Measurements from ENCODE around the gene HAUS3.

GRCh38 chr4:2245787-2246275 lies 3.9 kb upstream of the HAUS3 start:
- TF ChIP-seq, protein P1, sequence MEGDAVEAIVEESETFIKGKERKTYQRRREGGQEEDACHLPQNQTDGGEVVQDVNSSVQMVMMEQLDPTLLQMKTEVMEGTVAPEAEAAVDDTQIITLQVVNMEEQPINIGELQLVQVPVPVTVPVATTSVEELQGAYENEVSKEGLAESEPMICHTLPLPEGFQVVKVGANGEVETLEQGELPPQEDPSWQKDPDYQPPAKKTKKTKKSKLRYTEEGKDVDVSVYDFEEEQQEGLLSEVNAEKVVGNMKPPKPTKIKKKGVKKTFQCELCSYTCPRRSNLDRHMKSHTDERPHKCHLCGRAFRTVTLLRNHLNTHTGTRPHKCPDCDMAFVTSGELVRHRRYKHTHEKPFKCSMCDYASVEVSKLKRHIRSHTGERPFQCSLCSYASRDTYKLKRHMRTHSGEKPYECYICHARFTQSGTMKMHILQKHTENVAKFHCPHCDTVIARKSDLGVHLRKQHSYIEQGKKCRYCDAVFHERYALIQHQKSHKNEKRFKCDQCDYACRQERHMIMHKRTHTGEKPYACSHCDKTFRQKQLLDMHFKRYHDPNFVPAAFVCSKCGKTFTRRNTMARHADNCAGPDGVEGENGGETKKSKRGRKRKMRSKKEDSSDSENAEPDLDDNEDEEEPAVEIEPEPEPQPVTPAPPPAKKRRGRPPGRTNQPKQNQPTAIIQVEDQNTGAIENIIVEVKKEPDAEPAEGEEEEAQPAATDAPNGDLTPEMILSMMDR (conservative IDR thresholded peaks at IDR 0.05; ENCODE audit: low read length) = no peak
- TF ChIP-seq EZH2phosphoT487 (IDR thresholded peaks at IDR 0.05; ENCODE audit: borderline replicate concordance, low read depth, low read length) = no peak

All from OCI-LY7 (cell line).